K562 (cell line): ENCODE results near the gene OPHN1. TPM values are rescaled to one million over a fixed set of nuclear protein-coding genes. Genes with fewer than 3 reads are reported as not detected.

ENCODE experiments used
- ATAC-seq: fragments of 200-7000 bp; cut with Tn5 transposase; 3 replicates; pipeline ENCODE4 v1.9.1; 2020; ENCODE audit warnings: moderate library complexity
- BruUV-seq: library from RNA; stranded (reverse); fragments of 400-500 nt; replicated peaks from 2 replicates; lab custom pipeline; 2021; lab: Mats Ljungman, UMichigan
- CTCF ChIA-PET: fragments of 300-600 bp; formaldehyde crosslinking; extraction: SDS; loops from one replicate; lab custom pipeline; 2021; ENCODE audit warnings: low intra/inter-chr PET ratio; lab: Yijun Ruan, JAX
- POLR2A ChIA-PET: fragments of 300-600, 350-650 bp; sonication (Branson Sonifier 250); formaldehyde crosslinking; extraction: SDS; loops from one replicate; lab custom pipeline; 2021; ENCODE audit warnings: antibody characterized with exemption, inconsistent platforms; lab: Yijun Ruan, JAX
- DNase-seq, 4 experiments: peaks; one replicate each; pipeline versions ENCODE4 v3.0.0 to v3.0.0-alpha.2; 2011 to 2018; ENCODE audit warnings: low spot score in 3 of 4, mixed read lengths in 3 of 4; ENCODE audit errors: extremely low read depth in 1 of 4
- FAIRE-seq: peaks from 2 replicates; lab custom pipeline; 2011; peaks lifted over from hg19 to GRCh38; lab: Jason Lieb, UNC
- H2AFZ ChIP-seq: 2 replicates; pipeline ENCODE4 v1.6.0; 2011; ENCODE audit warnings: low read depth, low read length, control low read depth, inconsistent platforms
- H3K27ac ChIP-seq: fragments of 200-600 bp; 3 replicates; pipeline ENCODE4 v1.8.0; 2011; ENCODE audit warnings: low read depth, mild to moderate bottlenecking, control low read depth, inconsistent platforms, low read length, moderate library complexity, mixed read lengths; ENCODE audit errors: extremely low read depth
- H3K27me3 ChIP-seq, 2 experiments: fragments of 300-600 bp in 1 of 2; 2 replicates in 1 of 2; 3 replicates in 1 of 2; pipeline versions ENCODE4 v1.6.0 to v1.8.0; 2011; ENCODE audit warnings: inconsistent platforms in 2 of 2, low read length in 2 of 2, mild to moderate bottlenecking in 1 of 2, mixed read lengths in 1 of 2, moderate library complexity in 1 of 2; ENCODE audit not compliant: control insufficient read depth in 2 of 2, insufficient read depth in 2 of 2
- H3K36me3 ChIP-seq: fragments of 300-600 bp; 3 replicates; pipeline ENCODE4 v1.8.0; 2011; ENCODE audit warnings: mild to moderate bottlenecking, low read length, inconsistent platforms; ENCODE audit not compliant: control insufficient read depth, insufficient read depth
- H3K4me1 ChIP-seq, 2 experiments: fragments of 200-600 bp in 1 of 2; replicated peaks in 1 of 2; 2 replicates in 1 of 2; 3 replicates in 1 of 2; pipeline versions ENCODE4 v1.5.1 to v1.8.0; 2011; ENCODE audit warnings: inconsistent platforms in 2 of 2, low read length in 2 of 2, mild to moderate bottlenecking in 1 of 2, mixed read lengths in 1 of 2, moderate library complexity in 1 of 2; ENCODE audit not compliant: control insufficient read depth in 2 of 2, insufficient read depth in 2 of 2
- H3K4me2 ChIP-seq: 2 replicates; pipeline ENCODE4 v1.6.1; 2011; ENCODE audit warnings: low read length, control low read depth, inconsistent platforms, mixed read lengths; ENCODE audit not compliant: insufficient read depth
- H3K4me3 ChIP-seq: fragments of 200-600 bp; sonication (generic), shearing (Covaris generic); 2 replicates; pipeline ENCODE4 v1.5.1; 2016; ENCODE audit warnings: control low read depth, inconsistent platforms
- H3K79me2 ChIP-seq: fragments of 200-600 bp; 3 replicates; pipeline ENCODE4 v1.8.0; 2011; ENCODE audit warnings: low read length, inconsistent platforms; ENCODE audit not compliant: control insufficient read depth, insufficient read depth
- H3K9ac ChIP-seq, 2 experiments: 2 replicates each; pipeline versions ENCODE4 v1.6.0 to v1.6.1; 2011; ENCODE audit warnings: low read depth in 2 of 2, low read length in 2 of 2, control low read depth in 1 of 2, inconsistent platforms in 1 of 2, mild to moderate bottlenecking in 1 of 2, mixed read lengths in 1 of 2; ENCODE audit not compliant: insufficient read depth in 1 of 2
- H3K9me1 ChIP-seq: one replicate; pipeline ENCODE4 v1.6.0; 2011; ENCODE audit warnings: inconsistent platforms, mild to moderate bottlenecking, low read length, moderate library complexity; ENCODE audit not compliant: control insufficient read depth, insufficient read depth
- H3K9me3 ChIP-seq: replicated peaks from 2 replicates; pipeline ENCODE4 v1.5.1; 2011; ENCODE audit warnings: low read depth, low read length, inconsistent platforms; ENCODE audit not compliant: control insufficient read depth, insufficient read depth
- H4K20me1 ChIP-seq: replicated peaks from 2 replicates; pipeline ENCODE4 v1.6.1; 2011; ENCODE audit warnings: low read length, inconsistent platforms, mixed read lengths; ENCODE audit not compliant: control insufficient read depth, insufficient read depth
- CBX2 ChIP-seq: fragments of 200-600 bp; sonication (generic); IDR thresholded peaks from one replicate; pipeline ENCODE4 v1.6.1; 2012; ENCODE audit warnings: mild to moderate bottlenecking, low read length, inconsistent platforms; ENCODE audit not compliant: insufficient read depth, poor library complexity, severe bottlenecking
- CHD2 ChIP-seq: IDR thresholded peaks from 2 replicates; pipeline ENCODE4 v1.6.1; 2011; ENCODE audit warnings: low read depth, low read length
- MTF1 ChIP-seq: fragments of 250-450 bp; sonication (Bioruptor Pico); IDR thresholded peaks from 2 replicates; pipeline ENCODE4 v1.9.0; 2021; ENCODE audit warnings: moderate library complexity, mild to moderate bottlenecking, inconsistent platforms, borderline replicate concordance
- MYNN ChIP-seq, 2 experiments: sonication (generic); formaldehyde crosslinking in 1 of 2; IDR thresholded peaks; 2 replicates each; pipeline versions ENCODE4 v1.5.0 to v1.6.1; 2016 to 2020; ENCODE audit warnings: antibody characterized with exemption in 1 of 2, missing genetic modification reagents in 1 of 2
- POLR3A ChIP-seq: IDR thresholded peaks from 2 replicates; pipeline ENCODE4 v1.6.1; 2011; ENCODE audit warnings: borderline replicate concordance, mild to moderate bottlenecking, moderate library complexity; ENCODE audit not compliant: insufficient read length, insufficient read depth; ENCODE audit errors: extremely low read depth
- PTRF ChIP-seq: fragments of 450-650 bp; IDR thresholded peaks from 2 replicates; pipeline ENCODE4 v1.6.1; 2016; ENCODE audit warnings: mild to moderate bottlenecking, missing genetic modification characterization, missing compliant biosample characterization
- RNF219 ChIP-seq: fragments of 250-450 bp; sonication (Bioruptor Pico); IDR thresholded peaks from 2 replicates; pipeline ENCODE4 v1.5.0; 2022; ENCODE audit warnings: mild to moderate bottlenecking
- TGIF2 ChIP-seq: sonication (generic); formaldehyde crosslinking; IDR thresholded peaks from 2 replicates; pipeline ENCODE4 v1.8.1; 2022; ENCODE audit warnings: mild to moderate bottlenecking, missing genetic modification reagents, moderate library complexity
- XRCC3 ChIP-seq: fragments of 450-650 bp; IDR thresholded peaks from 2 replicates; pipeline ENCODE4 v1.6.1; 2017; ENCODE audit warnings: mild to moderate bottlenecking, moderate library complexity
- ZKSCAN1 ChIP-seq: fragments of 150-350 bp; IDR thresholded peaks from 2 replicates; pipeline ENCODE4 v1.6.1; 2016; ENCODE audit warnings: low read depth, low read length
- ZNF79 ChIP-seq: fragments of 250-450 bp; sonication (Bioruptor Pico); IDR thresholded peaks from 2 replicates; pipeline ENCODE4 v1.4.0; 2020; ENCODE audit warnings: low read depth, mild to moderate bottlenecking, moderate library complexity
- WGBS: fragments of 100-300 bp; shearing (Covaris generic); methylation state at CpG from one replicate; pipeline ENCODE4 v1.1.6; 2016; ENCODE audit warnings: low coverage, mixed read lengths; ENCODE audit not compliant: insufficient coverage; ENCODE audit errors: missing lambda C conversion rate; 5-methylcytosine and 5-hydroxymethylcytosine counted together
- in situ Hi-C: fragments of 300-500 bp; cut with MboI; formaldehyde crosslinking; loops from 4 replicates; pipeline ENCODE4 v1.15.0; 2018; ENCODE audit warnings: inconsistent platforms, mixed read lengths
- intact Hi-C: fragments of 100-400 bp; cut with micrococcal nuclease; formaldehyde crosslinking; loops from 2 replicates; pipeline ENCODE4 v1.14.2; 2022
- polyA plus RNA-seq, 8 experiments: library from polyadenylated mRNA; depleted of rRNA in 4 of 8; stranded (reverse) in 5 of 8; unstranded in 3 of 8; fragments of >200 nt; fragmentation: Nextera tagmentation in 2 of 8; fragmentation: Illumina TruSeq in 1 of 8; extraction: Ambion mirVana in 2 of 8; extraction: Trizol in 1 of 8; gene quantifications; 2 replicates each; pipeline versions ENCODE4 v1.2.1 to v1.2.3, GENCODE V29; 2011 to 2014; ENCODE audit warnings: inconsistent platforms in 1 of 8, missing spikeins in 1 of 8
- total RNA-seq, 7 experiments: library from RNA; depleted of rRNA in 6 of 7; stranded (reverse); fragments of >200 nt in 6 of 7; fragmentation: Illumina TruSeq in 2 of 7; extraction: Trizol in 2 of 7; gene quantifications; 2 replicates each; pipeline versions ENCODE4 v1.2.1 to v1.2.3, GENCODE V29; 2011 to 2021; ENCODE audit warnings: low replicate concordance in 1 of 7

OPHN1 gene
- total and polyA plus RNA-seq, 9 of the 15 experiments (the other 6 are each of a cell fraction or from before 2014, with no cell fraction given) = 0.28 to 1.8 (median 1.0) TPM

GRCh38 chrX:68431836-68432235 lies 1.5 kb downstream of the OPHN1 start (continued):
- no peak for TF ChIP-seq ZKSCAN1
- no peak for TF ChIP-seq RNF219 (CRISPR knock-in tag)
- no peak for TF ChIP-seq PTRF (tag)
- TF ChIP-seq MTF1 (CRISPR knock-in tag) = no peak
- TF ChIP-seq CHD2 = no peak
- no peak for TF ChIP-seq ZNF79 (CRISPR knock-in tag)
- no peak for TF ChIP-seq TGIF2 (CRISPR knock-in tag)
- no peak for TF ChIP-seq XRCC3
- TF ChIP-seq CBX2 = no peak

- no peak for DNase-seq
- Histone ChIP-seq H3K4me3 (no peak overlapping the region), H3K27ac (no peak overlapping the region), H3K9me1 (no peaks in the 10 kb centered on the region), H3K79me2 (no peaks in the 10 kb centered on the region), H3K9me3 (no peaks in the 10 kb centered on the region), H3K9ac (no peak overlapping the region), H3K36me3 (no peaks in the 10 kb centered on the region), H2AFZ (no peak overlapping the region), H3K27me3 (peaks cover 0 to 7% of the 10 kb centered on the region in 2 experiments; a peak in 2 of 5 replicates), H3K4me1 (peaks cover 7 to 13% of the 10 kb centered on the region in 2 experiments; a peak in 4 of 5 replicates), H4K20me1 (no peaks in the 10 kb centered on the region), H3K4me2 (no peak overlapping the region)
- in situ Hi-C loops = no loop called here
- FAIRE-seq = no peak
- no TSS peak for BruUV-seq
- ChIA-PET CTCF (no interaction called here), POLR2A (interaction anchor here (0.6 kb wide), 1 partner anchor 336 kb away, joined by 3 read pairs; no protein-coding TSS in a partner anchor)
- intact Hi-C loops = no loop called here
- 54% methylated on average over 7 of the region's 10 CpGs for WGBS
- no peak for ATAC-seq
- TF ChIP-seq POLR3A (no peak), MYNN (IDR thresholded peaks at IDR 0.05) (no peak), MYNN (CRISPR knock-in tag; IDR thresholded peaks at IDR 0.05) (no peak)
Measured at GRCh38 chrX:68429216-68429615, 4.1 kb downstream of the OPHN1 start.
